HG03460 (cell line): ENCODE measurements around the gene CRYBA4.

ENCODE experiments used
- ATAC-seq: cut with Tn5 transposase; IDR thresholded peaks from one replicate; pipeline ENCODE4 v1.9.1; 2021; ENCODE audit not compliant: unreplicated experiment

The CRYBA4 gene

GRCh38 chr22:26620197-26620596, 1.6 kb upstream of the CRYBA4 start:
- no peak for ATAC-seq

GRCh38 chr22:26623984-26624383, 2.2 kb downstream of the CRYBA4 start:
- no peak for ATAC-seq

GRCh38 chr22:26624803-26625202, 3.0 kb downstream of the CRYBA4 start:
- ATAC-seq = no peak

- ATAC-seq = no peak
These were observed 8.4 kb downstream of the CRYBA4 start for GRCh38 chr22:26629988-26630761.

GRCh38 chr22:26631282-26631681, 9.5 kb downstream of the CRYBA4 start:
- ATAC-seq = no peak

DNA sequence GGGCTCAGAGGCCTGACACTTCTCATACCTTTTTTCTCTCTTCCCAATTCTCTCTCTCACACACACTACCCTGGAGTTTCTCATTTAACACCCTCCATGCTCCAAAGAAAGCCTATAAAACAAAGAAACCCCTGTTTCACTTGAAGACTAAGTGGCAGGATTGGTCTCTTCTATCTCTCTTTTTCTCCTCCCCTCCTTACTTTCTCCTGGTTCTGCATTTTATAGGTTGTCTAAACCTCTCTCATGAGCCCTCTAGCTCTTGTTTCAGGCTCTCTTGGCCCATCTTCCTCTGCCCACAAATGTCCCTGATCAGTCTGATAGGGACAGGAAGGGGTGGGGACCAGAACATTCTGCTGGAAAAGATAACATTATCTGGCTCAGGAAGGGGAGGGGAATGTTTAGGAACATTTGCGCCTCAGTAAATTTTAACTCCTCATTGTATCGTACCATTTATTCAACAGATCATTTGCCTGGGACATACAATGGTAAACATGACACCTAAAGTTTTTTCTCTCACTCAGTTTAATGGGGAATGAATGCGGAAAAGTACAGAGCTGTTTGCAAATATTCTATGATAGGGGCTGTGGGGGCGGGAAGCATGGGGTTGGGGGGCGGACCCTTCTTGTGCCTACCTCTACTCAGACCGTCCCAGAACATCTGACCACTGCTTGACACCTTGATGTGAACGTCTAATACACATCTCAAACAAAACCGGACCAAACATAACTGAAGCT, 10.8 kb downstream of the CRYBA4 start:
- ATAC-seq = no peak

DNA sequence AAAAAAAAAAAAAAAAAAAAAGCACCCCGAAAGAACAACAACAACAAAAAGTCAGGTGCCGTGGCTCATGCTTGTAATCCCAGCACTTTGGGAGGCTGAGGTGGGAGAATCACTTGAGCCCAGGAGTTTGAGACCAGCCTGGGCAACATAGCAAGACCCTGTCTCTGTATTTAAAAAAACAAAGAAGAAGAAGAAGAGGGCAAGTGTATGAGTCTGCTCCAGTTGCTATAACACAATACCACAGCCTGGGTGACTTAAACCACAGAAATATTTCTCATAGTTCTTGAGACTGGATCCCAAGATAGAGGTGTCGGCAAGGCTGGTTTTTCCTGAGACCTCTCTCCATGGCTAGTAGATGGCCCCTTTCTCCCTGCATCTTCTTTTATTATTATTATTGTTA, 12.4 kb downstream of the CRYBA4 start:
- no peak for ATAC-seq

DNA sequence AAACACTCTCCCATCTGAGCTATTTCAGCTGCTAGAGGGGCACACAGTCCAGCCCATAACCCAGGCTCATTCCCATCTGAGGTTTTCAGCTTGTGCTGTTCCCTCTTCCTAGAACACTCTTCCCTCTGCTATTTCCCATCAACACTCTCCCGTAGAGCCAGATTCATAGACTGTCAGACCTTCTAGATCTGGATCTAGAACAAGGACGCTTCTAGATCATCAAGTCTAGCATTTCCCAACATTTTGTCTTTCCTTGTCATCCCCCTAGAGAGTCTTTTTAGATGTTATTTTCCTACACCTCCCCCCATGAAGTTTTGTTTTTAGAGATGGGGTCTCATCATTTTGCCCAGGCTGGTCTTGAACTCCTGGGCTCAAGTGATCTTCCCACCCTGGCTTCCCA, 13.4 kb downstream of the CRYBA4 start:
- no peak for ATAC-seq

DNA sequence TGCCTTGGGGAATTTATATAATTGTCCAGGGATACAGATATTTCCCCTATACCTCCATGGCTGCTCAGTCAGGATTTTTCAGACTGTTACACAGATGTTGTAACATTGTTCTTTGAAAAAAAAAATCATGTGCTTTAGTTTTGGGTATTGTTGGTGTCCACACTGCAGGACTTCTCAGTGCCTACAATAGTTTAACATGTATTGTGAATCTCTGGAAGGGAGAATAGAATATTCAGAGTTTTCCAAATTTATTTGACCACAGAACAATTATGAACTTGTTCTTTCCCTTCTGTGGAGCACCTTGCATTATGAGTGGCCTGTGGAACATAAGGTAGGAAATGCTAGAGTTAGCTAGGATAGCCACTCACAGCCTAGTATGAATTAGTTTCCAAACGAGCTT, 14.5 kb downstream of the CRYBA4 start:
- no peak for ATAC-seq

DNA sequence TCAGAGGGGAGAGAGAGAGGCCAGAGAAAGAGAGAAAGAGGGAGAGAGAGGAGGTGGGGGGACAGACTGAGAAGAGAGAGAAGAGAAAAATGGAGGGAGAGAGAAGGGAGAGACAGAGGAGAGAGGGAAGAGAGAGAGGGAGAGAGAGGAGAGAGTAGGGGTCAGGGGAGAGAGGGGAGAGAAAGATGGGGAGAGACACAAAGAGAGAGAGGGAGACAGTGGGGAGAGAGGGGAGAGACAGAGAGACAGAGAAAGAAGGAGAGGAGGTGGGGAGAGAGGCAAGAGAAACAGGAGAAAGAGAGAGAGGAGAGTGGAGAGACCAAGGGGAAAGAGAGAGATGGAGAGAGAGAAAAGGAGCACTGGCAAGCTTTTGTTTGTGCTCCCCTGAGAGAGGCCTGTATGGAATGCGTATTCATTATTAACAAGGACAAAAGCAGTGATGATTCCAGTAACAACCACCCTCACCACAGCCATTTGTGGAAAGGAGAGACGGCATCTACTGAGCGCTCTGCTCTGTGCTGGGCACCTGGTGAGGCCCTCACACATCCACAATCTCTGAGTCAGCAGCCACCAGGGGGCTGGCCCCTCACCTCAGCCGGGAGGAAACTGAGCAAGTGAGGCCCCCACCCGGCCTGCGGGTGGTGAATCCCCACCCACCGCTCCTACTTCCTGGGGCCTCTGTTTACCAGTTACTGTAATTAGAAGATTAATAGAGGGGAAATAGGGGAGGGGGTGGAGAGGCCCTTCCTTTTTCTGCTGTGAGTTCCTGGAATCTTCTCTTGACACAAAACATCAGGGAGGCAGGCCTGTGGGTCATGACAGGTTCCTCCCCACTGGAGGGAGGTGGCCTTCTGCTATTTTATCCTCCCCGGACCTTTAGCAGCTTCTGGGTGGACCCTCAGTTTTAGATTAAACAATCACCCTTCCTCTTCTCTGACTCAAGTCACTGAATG, 21.0 kb downstream of the CRYBA4 start:
- ATAC-seq = no peak

GRCh38 chr22:26643418-26644100, 21.8 kb downstream of the CRYBA4 start:
- ATAC-seq = no peak

DNA sequence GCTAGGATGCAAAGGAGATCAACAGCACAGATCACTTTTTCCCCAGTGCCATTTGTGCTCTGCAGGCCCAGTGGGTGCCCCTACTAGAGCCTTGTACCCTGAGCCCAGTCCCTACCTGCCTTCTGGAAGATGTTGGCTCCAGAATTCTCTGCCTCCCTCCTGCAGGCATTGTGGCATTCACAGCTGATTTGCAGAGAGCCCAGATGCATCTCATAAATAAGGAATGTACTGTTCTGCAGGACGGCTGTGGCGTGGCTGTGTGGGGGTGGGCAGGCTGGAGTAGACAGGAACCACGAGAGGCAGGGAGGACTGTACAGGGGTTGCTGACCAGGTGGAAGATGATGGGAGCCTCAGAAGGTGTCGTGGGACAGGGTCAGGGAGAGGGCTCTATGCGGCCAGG, 24.4 kb downstream of the CRYBA4 start:
- no peak for ATAC-seq

- no peak for ATAC-seq
These were observed 26.3 kb downstream of the CRYBA4 start for GRCh38 chr22:26648011-26648497.

DNA sequence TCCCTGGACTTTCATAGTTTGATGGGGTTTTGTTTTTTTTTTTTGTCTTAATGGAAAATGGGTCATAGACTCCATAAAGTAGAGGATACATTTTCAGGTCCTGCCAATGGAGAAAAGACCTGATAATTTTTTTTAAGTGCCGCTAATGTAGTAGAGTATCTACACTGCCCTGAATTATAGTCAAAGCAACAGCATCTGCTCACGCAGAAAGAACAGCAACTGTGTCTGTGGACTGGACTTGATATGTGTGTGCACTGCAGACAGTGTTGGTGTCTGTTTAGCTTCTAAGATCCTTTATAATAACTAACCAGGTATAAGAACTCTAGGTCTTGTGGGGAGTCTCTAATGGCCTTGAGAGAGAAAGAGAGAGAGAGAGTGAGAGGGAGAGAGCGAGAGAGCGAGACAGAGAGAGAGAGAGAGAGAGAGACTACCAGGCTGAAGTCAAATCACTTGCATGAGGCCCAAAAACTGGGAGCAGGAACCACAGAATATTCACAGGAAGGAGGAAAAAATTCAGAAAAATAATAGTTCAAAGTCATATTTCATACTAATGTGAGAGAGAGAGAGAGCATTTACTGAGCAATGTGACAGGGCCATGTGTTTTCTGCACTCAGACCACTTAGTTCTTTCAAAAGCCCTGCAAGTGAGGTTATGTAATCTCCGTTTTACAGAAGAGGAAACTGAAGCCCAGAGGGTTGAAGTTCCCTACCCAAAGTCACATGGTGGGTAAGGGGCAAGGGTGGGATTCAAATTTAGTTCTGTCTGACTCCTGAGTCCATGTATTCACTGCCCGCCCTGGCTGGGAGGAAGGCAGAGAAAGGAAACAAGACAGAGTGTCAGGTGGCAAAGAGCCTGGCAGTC, 27.0 kb downstream of the CRYBA4 start:
- ATAC-seq = no peak

- ATAC-seq = no peak
These were observed 29.1 kb downstream of the CRYBA4 start for GRCh38 chr22:26650722-26651421.

- ATAC-seq = no peak
These were observed 30.1 kb downstream of the CRYBA4 start for GRCh38 chr22:26651815-26652214.

DNA sequence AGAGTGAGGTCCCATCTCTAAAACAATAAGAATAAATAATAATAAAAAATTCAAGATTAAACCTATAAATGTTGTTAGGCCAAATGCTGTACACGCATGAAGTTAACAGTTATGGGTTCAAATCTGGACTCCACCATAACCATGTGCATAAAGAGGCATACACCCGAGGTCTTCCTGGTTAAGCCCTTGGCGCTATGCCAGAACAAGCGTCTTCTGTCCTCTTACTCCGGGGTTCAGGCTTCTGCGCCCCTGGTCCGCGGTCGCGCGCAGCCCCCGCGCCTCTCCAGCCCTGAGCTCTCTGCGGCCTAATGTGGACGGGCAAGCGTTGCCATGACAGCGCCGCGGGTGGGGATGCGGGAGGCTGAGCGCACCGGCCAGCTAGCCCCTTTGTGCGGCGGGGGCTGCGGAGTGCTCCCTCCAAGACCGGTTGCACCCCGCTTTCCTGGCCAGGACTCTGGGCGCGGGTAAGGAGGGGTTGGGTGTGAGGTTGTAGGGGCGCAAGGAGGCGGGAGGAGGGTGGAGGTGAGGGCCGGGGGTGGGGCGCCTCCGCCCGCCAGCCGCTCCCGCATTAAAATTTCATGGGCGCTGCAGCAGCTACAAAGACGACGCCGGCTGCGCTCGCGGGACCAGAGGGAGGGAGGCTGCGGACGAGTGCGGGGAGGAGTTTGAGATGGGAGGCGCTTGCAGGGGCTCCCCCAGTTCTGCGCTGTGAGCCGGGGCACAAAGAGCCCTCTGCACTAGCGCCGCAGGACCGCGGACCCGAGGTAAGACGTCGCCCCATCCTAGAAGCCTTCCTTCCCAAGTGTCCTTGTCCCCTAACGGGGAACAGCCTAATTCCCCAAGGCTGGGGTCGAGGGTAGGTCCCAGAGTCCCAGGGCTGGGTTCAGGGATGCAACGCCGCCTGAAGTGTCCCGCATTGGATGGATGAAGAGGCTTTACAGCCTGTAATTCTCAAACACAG, 35.4 kb downstream of the CRYBA4 start, which contains the start of gene MIAT:
TSS of gene MIAT (plus strand) at position 698 of the 961 bp plus-strand sequence.
- ATAC-seq = no peak

DNA sequence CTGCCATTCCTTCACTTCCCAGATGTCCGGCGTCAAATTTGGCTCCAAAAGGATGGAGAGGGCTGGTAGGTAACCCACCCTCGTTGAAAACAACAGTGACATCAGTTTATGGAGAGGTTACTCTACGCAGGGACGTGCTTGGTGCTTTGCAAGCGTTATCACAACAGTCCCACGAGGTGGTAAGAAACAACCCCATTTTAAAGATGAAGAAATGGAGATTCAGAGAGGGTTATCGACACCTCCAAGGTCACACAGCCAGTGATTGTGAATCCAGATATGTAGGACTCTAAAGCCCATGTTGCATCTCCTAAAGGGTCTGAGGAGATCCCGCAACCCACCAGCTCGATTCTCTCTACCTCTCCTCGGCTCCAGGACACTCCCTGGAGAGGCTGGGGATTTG, 36.4 kb downstream of the CRYBA4 start:
- ATAC-seq = peak; percentile 13
